Measurements from ENCODE around the gene GPC5. TPM values are rescaled to one million over a fixed set of nuclear protein-coding genes. Genes with fewer than 3 reads are reported as not detected.

GPC5 gene
- total and polyA plus RNA-seq, 11 donors: 0.14 to 2.9 (median 0.84) TPM; not detected in 1

DNA sequence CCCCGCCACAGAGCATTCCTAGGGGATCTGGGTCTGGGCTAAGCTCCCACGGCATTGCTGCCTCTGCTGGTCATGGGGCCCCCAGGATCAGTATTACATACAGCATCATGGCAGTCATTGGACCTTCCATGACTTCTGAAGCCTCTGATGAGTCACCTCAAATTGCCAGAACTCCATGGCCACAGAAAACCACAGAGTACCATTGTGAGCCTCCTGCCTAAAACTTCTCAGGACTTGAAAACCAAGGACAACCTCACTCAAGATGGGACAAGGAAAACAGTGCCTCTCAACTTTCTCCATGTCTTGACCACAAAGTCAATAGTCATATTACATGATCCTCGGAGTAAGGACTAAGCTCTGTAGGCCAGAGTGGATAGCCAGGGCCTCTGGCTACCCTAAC is 306.0 kb downstream of the GPC5 start:
- DNase-seq: no peak
- Histone ChIP-seq H3K27me3 (no peaks in the 10 kb centered on the region), H3K27ac (no peak overlapping the region), H3K36me3 (no peaks in the 10 kb centered on the region), H3K4me3 (no peak overlapping the region), H3K4me1 (no peaks in the 10 kb centered on the region), H3K9me3 (peaks cover 0 to 6% (median 0%) of the 10 kb centered on the region in 12 donors)
- 69 to 78% (median 75%) methylated on average over 3 of the region's 3 CpGs for WGBS, 4 donors
- TF ChIP-seq, protein P1, sequence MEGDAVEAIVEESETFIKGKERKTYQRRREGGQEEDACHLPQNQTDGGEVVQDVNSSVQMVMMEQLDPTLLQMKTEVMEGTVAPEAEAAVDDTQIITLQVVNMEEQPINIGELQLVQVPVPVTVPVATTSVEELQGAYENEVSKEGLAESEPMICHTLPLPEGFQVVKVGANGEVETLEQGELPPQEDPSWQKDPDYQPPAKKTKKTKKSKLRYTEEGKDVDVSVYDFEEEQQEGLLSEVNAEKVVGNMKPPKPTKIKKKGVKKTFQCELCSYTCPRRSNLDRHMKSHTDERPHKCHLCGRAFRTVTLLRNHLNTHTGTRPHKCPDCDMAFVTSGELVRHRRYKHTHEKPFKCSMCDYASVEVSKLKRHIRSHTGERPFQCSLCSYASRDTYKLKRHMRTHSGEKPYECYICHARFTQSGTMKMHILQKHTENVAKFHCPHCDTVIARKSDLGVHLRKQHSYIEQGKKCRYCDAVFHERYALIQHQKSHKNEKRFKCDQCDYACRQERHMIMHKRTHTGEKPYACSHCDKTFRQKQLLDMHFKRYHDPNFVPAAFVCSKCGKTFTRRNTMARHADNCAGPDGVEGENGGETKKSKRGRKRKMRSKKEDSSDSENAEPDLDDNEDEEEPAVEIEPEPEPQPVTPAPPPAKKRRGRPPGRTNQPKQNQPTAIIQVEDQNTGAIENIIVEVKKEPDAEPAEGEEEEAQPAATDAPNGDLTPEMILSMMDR (IDR thresholded peaks at IDR 0.05): no peak
- no peak for TF ChIP-seq POLR2A (IDR thresholded peaks at IDR 0.05)
- ATAC-seq: no peak
- intact Hi-C loops (cut with DNase I): no loop called here

DNA sequence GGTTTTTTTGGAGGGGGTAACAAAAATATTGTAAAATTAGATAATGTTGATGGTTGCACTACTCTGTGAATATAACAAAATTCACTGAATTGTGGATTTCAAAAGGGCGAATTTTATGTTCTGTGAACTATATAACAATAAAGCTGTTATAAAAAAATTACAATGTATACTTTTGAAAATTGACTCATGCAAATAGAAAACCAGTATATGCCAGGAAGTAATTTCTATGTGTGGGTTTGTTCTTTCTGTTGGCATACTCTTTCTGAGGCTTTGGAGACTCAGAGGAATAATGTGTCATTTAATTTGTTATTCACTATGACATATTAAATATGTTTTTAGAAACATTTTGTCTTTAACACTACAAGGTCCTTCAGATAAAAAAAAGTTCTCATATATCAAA is 310.1 kb downstream of the GPC5 start:
- TF ChIP-seq, protein P1 (IDR thresholded peaks at IDR 0.05): no peak
- TF ChIP-seq POLR2A (IDR thresholded peaks at IDR 0.05): no peak
- DNase-seq (no peak), ATAC-seq (no peak)
- H3K4me3 ChIP-seq: no peak overlapping the region
- WGBS, 4 donors: 45 to 75% (median 59%) methylated on average over 1 of the region's 1 CpG
- no peaks in the 10 kb centered on the region for H3K27me3 ChIP-seq
- H3K36me3 ChIP-seq: no peaks in the 10 kb centered on the region
- H3K9me3 ChIP-seq: no peaks in the 10 kb centered on the region
- H3K4me1 ChIP-seq: no peaks in the 10 kb centered on the region
- intact Hi-C loops (cut with DNase I): no loop called here
- H3K27ac ChIP-seq: no peak overlapping the region

DNA sequence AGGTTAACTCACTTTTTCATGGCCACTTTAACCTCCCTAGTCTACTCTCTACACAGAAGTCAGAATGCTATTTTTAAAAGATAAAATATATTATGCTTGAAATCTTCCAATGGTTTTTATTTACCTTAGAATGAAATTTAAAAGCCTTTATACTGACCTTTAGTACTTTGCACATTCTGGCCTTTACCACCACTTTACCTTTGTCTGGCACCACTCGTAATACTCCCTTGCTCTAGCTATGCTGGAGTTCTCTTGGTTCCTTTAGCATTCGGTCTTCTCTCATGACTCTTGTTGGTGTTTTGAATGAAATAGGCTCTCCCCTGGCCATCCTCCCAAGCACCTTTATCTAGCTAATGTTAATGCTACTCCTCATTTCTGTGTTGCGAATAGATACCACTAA is 310.8 kb downstream of the GPC5 start:
- ATAC-seq: no peak
- Histone ChIP-seq H3K4me3 (no peak overlapping the region), H3K27me3 (no peaks in the 10 kb centered on the region), H3K9me3 (no peaks in the 10 kb centered on the region), H3K36me3 (no peaks in the 10 kb centered on the region), H3K4me1 (no peaks in the 10 kb centered on the region), H3K27ac (no peak overlapping the region)
- WGBS, 4 donors: 73 to 89% (median 80%) methylated on average over 3 of the region's 3 CpGs
- TF ChIP-seq, protein P1 (IDR thresholded peaks at IDR 0.05): no peak
- no peak for TF ChIP-seq POLR2A (IDR thresholded peaks at IDR 0.05)
- intact Hi-C loops (cut with DNase I): no loop called here
- DNase-seq: no peak

DNA sequence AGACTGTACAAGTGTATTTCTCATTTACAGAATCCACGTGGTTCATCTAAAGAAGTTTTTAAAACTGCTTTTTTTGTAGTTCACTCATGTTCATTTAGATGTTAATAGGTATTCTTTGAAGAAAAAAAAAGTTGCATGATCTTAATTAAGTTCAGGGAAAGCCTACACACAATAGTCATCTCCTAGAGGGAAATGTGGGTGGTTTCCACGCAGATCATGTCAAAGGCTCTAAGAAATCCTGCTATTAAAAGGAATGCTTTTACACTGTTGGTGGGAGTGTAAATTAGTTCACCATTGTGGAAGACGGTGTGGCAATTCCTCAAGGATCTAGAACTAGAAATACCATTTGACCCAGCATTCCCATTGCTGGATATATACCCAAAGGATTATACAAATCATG is 312.3 kb downstream of the GPC5 start:
- intact Hi-C loops (cut with DNase I): no loop called here
- H3K4me1 ChIP-seq: no peaks in the 10 kb centered on the region
- H3K27ac ChIP-seq: no peak overlapping the region
- H3K9me3 ChIP-seq: no peaks in the 10 kb centered on the region
- no peaks in the 10 kb centered on the region for H3K36me3 ChIP-seq
- DNase-seq (no peak), ATAC-seq (no peak)
- no peak overlapping the region for H3K4me3 ChIP-seq
- no peaks in the 10 kb centered on the region for H3K27me3 ChIP-seq
- TF ChIP-seq POLR2A (IDR thresholded peaks at IDR 0.05): no peak
- TF ChIP-seq, protein P1 (IDR thresholded peaks at IDR 0.05): no peak
- WGBS, 4 donors: 75 to 87% (median 83%) methylated on average over 3 of the region's 3 CpGs
